AG20443 (cell line): Measurements from ENCODE around the gene SPACA4.

Experiments used
- DNase-seq: peaks from one replicate; pipeline ENCODE4 v3.0.0; 2012; ENCODE audit warnings: low spot score, mixed read lengths

Gene SPACA4

DNA sequence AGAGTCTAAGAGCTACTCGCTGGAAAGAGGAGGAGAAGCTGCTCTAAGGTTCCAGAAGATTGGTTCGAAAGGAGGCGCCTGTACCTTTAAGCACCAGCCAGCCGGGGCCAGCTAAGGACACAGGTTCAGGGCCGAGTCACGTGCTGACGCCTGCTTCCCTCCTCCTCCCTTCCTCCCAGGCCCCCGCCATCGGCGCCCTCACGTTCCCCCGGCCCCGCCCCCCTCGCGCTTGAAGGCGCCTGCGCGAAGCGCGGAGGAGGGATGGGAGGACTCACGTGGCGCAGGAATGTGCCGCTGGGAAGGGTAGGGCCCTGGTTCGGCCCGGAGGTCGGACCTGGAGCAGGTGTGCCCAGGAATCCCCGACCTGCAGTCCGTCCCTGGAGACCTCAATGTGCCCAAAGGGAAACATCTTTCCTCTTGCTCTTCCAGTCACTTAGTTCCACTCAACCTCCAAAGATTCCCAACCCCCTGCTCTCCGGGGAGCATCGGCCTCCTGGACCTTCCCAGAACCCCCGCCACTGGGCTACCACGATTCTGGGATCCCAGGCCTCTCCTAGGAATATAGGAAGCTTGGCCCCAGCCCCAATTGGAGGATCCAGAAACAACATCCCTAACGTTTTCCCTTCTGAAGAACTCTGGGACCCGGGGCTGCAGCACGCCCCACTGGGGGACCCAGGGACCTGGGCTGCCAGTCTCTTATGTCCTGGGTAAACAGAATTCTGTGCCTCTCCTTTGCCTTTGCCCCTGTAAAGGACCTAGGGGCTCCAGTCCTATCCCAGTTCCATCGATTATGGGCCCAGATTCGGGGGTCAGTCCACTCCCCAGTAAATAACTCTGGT, 28.1 kb downstream of the SPACA4 start:
- DNase-seq: peak; percentile 92

DNA sequence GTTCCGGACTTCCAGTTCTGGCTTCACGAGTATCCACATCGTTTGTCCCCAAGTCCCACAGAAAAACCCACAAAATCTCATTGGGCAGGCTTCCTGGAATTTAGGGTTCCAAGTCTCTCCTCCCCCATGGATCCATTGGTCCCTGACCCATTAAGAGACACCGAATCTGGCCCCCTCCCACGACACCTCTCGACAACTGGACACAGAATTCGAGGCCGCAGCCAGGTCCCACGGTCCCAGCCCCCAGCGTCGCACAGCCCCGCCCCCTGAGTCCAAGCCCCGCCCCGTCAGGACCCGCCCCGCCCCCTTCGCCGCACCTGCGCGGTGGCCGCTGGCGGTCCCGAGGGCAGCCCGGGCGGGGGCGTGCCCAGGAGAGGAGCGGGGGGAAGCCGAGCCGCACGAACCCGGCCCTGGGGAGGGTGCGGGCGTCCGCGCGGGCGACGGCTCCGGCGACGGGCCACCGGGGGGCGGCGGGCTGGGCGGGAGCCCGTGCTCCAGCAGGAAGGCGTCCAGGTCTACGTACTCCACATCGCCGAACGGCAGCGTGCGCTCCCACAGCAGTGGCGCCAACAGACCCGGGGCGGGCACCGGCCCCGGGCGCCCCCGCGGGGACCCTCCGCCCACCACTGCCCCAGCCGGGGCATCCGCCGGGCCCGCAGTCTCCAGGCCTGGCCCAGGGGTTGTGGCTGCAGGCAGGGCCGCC, 28.9 kb downstream of the SPACA4 start:
- DNase-seq: peak; percentile 79

DNA sequence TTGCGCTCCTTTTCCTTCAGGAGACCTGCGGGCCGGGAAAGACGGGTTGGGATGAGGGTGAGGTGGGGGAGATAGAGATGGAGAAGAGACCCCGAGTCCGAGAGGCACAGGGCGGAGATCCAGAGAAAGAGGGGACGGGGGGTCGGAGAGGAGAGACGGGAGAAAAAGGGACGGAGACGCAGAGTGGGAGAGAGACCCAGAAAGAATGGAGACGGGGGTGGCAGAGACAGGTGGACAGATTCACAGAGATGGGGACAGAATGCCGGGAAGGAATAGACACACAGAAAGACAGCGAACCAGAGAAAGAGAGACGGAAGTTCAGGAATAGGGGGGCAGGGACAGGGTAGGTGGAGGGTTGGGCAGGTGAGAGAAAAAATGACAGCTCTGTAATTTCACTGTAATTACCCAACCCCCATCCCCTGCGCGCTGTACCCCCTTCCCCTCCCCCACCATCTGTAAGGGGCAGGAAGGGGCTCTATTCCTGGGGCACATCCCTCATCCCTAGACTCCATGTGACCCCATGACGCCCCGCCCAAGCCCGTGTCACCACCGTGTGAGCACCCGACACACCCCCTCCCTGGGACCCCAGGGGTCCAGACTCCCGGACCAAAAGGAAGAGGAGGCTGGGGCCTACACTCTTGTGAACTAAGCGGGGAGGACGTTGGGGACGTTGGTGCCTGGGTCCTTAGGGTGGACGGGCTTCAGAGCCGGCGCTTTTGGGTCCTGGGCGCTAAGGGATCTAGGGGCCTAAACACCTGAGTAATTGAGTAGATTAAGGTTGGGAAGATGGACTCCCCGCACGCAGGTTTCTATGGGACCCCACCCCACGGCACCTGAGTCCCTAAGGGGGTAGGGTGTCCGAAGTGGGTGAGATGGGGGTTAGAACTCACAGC, 29.7 kb downstream of the SPACA4 start:
- DNase-seq: no peak

DNA sequence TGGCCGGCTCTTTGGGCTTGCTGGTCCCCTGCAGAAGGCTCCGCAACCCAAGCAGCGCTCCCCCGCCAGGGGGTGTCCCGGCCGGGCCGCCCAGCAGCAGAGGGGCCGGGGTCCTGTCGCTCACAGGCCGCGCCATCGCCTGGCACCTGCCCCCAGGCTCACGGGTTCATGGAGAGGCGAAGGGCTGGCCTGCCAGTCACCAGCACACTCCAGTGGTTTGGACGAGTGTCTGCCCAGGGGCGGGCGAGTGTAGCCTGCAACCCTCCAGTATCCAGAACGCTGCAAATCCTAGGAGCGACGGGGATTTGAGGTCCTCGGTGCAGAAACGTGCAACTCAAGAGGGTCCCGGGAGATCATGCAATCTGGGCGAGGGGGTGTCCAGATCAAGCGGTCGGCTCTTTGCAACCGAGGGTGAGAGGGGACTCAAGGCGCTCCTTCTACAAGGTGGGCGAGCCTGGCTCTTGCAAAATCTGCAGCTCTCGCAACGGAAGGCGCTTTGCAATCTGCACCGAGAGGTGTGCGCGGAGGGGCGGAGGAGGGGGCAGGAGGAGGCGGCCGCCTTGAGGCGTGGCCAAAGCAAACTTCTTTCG, 30.4 kb downstream of the SPACA4 start, which contains the start of gene DBP:
DBP (minus strand) TSS at position 521 of the 590 bp plus-strand sequence; CDS start at position 136, 385 bp downstream.
- no peak for DNase-seq

DNA sequence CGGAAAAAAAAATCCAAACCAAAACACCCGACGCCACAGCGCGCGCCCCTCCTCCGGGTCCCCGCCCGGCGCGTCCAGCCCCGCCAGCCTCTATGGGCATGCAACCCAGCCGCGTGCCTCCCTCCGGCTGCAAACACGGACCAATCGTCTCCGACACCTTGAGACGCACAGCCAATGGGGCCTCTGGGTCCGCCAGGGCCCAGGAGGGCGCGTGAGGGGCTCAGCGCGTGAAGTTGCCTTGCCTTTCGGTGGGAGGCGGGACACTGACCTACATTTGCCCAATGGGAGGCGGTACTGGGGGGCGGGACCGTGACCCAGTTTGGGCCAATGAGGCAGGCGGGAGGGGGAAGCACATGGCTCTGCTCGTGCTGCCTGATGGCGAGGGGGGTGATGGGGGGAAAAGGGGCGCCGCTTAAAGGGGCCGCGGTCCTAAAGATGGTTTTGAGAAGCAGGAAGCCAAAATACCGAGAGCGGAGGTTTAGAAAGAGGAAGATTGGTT, 31.0 kb downstream of the SPACA4 start:
- DNase-seq: peak; percentile 94

DNA sequence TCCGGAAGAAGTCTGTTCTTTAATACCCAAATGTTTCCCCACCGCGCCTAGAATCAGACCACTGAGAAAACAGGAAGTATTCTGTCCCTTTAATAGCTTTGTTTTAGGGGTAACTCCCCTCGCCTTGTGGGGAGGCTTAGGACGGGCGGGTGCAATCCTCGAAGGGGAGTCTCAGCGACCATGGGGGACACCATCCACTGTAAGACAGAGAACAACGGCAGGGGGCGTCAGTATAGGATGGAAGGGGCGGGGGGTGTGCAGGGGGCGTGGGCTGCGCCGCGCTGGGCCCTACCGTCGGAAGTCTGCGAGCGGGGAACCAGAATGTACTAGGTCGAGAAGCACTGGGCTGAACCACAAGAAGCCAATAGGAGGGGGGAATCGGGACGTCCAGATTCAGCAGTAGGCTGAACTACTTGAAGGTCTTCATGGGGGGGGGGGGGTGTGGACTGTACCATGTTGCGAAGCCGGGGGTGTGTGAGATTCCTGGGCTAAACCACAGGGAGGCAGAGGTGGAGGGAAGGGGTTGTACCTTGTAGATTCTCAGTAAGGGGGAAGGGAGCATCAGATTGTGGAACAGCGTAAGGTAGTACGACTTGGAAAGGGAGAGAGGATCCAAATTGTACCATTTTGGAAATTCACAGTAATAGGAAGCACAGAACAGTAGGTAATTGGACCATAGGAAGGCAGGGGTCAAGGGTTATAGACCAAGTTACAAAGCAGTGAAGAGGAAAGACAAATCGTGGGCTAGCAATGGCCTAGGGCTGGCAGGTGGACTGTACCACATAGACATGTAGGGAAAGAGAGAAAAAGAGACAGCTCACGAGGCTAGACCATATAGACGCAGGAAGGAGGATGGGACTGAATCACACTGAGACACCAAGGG, 31.6 kb downstream of the SPACA4 start:
- peak; percentile 94 for DNase-seq

DNA sequence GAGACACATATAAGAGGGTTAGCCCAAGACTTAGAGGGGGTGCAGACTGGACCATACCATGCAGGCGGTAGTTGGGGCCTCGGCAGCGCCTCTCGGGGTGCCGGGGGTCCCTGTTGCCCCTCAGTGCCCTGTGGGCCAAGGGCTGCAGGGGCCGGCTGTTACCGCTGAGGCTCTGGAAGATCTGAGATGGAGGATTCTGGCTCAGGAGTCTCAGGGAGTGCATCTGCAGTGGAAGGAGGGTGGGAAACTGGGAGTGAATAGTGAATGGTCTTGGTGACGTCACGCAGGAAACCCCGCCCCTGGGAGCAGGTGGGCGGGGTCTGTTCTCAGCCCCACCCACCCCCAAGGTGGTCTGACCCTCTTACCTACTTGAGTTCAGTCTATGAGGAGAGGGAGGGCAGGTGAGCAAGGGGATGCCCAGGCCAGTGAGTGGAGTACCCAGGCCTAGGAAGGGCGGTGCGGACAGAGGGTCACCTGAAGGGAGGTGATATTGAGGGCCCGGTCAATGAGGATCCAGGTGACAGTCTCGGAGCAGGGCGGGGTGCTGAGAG, 32.4 kb downstream of the SPACA4 start:
- DNase-seq: no peak

DNA sequence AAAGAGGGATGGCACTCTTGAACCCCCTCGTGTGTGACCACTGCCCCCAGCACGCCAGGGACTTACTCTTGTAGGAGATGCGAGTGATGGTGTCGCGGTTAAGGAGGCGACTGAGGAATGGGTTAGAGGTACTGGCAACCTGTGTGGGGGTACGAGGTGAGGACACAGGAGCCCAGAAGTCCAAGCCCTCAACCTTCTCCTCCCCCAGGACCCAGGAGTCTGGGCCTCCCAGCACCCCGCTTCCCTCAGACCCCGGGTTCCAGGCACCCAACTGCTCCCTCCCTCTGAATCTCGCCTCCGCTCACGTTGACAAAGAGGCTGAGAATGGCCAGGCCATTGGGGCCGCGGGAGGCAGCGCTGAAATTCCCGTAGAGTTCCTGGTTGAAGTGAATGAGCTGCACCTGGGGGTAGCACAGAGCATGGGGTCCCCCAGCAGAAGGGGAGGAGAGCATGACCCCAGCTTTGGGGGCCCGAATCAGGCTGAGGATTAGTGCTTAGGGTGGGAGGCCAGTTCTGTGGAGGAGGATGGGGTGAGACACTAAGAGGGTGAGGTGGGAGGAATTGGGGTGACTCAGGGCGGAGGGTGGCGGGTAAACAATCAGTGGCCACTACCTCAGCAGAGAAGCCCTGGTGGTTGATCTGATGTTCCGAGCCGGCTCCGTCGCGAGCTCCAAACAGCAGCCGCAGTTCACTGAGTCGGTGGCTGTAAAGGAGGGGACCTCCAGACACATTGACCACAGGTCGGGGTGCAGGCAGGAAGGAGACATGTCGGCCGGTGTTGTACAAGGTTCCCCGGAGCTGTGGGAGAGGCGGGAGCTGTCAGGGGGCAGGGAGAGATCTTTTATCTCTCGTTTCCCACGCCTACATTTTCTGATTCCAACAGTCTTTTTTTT, 33.2 kb downstream of the SPACA4 start:
- no peak for DNase-seq

DNA sequence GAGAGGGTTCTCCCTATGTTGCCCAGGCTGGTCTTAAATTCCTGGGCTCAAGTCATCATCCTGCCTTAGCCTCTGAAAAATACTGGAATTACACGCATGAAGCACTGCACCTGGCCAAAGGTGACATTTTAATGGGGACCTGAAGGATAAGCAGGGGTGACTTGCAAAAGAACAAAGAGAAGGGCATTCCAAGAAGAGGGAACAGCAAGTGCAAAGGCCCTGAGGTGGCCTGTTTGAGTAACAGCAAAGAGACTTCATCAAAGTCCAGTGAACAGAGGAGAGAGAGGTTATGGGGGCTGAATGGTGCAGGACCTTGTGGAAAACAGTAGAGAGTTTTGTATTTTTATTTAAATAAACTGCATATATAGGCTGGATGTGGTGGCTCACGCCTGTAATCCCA, 35.3 kb downstream of the SPACA4 start:
- DNase-seq: no peak

DNA sequence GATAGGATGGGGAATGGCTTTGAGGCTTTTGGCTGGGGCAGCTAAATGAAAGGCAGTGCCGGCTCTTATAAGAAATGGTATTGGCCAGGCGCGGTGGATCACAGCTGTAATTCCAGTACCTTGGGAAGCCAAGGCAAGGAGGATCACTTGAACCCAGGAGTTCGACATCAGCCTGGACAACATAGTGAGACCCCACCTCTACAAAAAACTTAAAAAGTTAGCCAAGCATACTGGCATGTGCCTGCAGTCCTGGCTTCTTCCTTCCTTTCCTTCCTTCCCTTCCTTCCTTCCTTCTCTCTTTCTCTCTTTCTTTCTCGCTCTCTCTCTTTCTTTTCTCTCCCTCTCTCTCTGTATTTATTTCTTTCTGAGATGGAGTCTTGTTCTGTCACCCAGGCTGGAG, 36.3 kb downstream of the SPACA4 start:
- no peak for DNase-seq

DNA sequence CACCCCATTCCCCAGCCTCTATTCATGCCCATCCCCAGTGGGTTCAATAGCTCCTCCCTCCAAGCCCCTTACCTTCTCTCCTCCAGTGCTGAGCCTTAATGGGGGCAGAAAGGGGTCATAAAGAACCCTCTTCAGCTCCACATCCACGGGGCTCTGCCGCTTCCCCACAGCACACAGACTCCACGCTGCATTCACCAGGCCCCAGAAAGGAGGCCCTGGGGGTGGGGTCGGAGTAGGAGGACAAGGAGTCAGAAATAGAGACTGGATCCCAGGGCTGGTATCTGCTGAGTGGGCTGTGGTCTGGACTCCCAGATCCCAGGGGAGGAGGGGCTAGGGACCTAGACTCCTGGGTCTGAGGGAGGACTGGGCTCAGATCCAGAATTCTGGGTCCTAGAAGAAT, 37.8 kb downstream of the SPACA4 start:
- no peak for DNase-seq

DNA sequence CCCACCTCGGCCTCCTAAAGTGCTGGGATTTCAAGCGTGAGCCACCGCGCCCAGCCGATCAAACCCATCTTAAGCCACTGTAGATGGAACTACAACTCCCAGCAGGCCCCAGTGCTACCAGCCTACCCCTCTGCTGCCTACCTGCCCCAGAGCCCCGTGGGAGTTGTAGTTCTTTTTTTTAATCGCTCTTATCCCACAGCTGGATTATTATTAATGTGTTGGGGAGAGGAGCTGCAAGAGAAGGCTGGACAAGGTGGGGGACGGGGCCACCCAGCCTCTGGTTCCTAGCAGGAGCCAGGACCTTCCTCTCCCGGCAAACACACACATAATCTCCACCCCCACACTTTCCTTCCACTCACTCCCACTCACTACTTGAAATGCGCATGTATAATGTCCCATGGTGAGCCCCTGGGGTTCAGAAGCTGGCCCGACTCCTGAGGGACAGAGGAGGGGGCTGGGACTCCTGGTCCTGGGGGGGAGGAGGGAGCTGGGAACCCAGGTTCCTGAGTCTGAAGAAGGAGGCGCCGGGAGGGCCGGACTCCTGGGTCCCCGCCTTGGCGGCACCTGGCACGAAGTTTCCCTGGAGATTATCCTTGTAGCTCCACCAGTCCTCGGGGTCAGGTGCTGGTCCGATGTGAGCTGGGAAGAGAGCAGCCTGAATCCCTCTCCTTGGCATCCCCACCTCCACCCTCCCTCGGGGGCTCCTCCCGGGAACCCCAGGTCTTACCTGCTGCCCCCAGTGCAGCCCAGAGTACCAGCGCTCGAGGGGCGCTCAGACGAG, 38.5 kb downstream of the SPACA4 start:
- peak; percentile 73 for DNase-seq

DNA sequence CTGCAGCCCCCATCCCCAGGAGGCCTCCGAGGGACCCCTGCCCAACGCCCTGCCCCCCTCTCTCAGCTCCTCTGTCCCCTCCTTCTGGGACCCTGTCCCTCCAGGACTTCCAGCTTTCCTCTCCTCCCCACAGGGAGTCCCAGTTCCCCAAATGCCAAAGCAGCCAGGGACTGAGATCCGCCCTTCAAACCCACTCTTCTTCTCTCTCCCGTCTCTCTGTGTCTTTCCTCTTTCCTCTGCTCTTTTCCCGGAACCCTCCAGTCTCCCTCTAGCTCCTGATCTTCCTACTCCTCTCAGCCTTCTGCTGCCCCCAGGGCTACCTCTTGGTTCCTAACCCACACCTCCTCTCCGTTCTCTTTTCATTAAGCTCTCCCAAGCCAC, 39.1 kb downstream of the SPACA4 start:
- no peak for DNase-seq

DNA sequence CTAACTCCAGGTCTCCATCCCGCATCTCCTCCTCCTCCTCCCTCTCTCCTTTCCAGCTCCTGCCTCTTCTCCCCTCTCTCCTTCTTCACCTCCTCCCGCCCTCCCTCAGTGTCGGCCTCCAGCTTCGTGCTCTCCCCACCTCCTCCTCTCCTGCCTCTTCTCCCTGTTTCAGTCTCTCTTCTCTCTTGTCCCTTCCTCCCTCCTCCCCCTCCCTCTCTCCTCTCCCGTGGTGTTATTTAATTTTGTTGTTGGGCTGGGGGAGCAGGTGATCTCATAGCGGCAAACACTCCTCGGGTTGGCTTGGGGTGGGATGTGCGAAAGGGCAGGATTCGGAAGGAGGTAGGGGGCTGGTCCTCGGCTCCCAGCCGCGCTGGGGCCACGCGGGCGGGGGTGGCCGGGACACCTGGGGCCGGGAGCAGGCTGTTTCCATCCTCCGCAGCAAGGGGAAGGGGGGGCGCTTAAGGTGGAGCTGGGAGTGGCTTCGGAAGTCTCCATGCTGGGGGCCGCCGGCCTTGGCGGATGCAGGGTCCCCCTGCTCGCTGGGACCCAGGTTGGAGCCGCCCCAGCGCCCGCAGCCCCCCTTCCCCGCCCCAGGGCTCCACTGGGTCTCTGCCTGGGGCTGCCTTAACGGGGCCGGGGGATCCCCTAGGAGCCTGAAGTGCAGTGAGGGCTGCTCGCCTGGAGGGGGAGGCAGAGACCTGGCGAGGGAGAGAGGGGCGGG, 39.6 kb downstream of the SPACA4 start, which contains the start of gene CA11:
CA11 (minus strand) TSS at position 187 of the 721 bp plus-strand sequence. CDS start 555 bp downstream, outside the sequence.
- DNase-seq: peak; percentile 90

DNA sequence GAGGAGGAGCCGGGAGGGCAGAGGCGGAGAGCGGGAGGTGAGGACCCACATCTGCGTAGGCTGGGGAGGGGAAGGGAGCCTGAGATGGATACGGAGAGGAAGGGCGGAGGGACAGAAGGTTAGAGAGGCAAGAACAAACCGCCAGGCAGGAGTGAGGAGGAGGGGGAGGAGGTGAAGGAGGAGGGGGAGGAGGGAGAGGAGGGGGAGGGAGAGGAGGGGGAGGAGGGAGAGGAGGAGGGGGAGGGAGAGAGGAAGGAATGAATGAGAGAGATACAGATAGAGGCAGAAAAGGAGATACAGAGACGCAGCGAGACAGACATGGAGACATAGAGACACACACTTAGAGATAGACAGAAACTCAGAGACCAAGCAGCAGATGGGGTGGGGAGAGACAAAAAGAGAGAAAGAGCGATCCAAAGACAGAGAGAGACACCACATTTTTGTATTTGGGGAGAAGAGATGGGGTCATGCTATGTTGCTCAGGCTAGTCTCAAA, 40.2 kb downstream of the SPACA4 start:
- no peak for DNase-seq

DNA sequence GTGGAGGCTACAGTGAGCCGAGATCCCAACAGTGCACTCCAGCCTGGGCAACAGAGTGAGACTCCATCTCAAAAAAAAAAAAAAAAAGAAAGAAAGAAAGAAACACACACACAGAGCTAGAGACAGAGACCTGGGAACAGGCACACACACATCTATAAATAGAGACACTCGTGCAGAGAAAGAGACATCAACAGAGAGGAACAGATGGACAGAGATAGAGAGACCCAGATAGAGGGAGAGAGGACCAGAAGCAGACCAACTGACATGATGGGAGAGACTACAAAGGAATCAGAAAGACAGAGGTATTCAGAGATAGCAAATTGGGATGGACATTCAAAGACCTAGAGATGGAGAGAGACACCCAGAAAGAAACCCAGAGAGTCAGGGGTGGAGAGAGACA, 41.6 kb downstream of the SPACA4 start:
- DNase-seq: no peak

DNA sequence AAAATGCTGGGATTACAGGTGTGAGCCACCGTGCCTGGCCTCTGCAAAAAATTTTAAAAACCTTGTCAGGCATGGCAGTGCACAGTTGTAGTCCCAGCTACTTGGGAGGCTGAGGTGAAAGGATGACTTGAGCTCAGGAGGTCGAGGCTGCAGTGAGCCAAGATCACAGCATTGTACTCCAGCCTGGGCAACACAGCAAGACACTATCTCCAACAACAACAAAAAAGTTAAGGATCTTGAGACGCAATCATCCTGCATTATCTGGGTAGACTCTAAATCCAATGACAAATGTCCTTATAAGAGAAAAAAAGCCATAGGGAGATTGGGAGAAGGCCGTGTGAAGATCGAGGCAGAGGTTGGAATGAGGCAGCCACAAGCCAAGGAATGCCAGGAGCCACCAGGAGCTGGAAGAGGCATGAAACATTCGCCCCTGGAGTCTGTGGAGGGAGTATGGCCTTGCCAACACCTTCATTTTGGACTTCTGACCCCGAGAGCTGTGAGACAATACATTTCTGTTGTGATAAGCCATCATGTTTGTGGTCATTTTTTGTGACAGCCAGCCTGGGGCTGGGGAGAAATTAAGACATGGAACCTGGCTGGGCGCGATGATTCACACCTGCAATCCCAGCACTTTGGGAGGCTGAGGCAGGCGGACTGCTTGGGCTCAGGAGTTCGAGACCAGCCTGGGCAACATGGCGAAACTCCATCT, 44.6 kb downstream of the SPACA4 start:
- no peak for DNase-seq
